DOHH2 (cell line): ENCODE measurements around the gene IGSF22.

Experiments
- EZH2phosphoT487 ChIP-seq: fragments of 200-600 bp; sonication (generic); IDR thresholded peaks from 2 replicates; pipeline ENCODE4 v1.6.1; 2017; ENCODE audit warnings: borderline replicate concordance, mild to moderate bottlenecking, antibody characterized with exemption, low read length, moderate library complexity, mixed read lengths
- TF ChIP-seq, protein P1 (sequence below): fragments of 200-600 bp; sonication (generic); IDR thresholded peaks from one replicate; pipeline ENCODE4 v1.5.1; 2014; ENCODE audit warnings: antibody characterized with exemption, mild to moderate bottlenecking, low read depth, low read length; ENCODE audit not compliant: poor library complexity, severe bottlenecking

DNA sequence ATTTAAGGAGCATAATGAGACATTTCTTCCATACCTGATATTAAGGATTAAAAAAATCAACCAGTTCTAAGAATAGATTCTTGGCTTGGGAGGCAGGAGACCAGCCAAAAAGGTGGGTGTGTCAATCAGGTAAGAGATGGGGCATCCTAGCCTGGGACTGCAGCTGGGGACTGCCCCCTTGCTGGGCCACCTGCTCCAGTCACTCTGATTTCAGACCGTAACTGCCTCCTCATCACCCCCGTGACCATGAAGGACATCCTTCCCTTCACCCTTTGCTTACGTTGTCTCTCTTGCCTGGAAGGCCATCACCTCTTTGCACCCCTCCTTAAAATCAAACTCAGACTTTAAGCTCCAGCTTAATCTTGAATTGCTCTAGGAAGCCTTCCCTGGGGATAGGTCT, 47.7 kb upstream of the IGSF22 start:
- no peak for TF ChIP-seq EZH2phosphoT487
- TF ChIP-seq, protein P1, sequence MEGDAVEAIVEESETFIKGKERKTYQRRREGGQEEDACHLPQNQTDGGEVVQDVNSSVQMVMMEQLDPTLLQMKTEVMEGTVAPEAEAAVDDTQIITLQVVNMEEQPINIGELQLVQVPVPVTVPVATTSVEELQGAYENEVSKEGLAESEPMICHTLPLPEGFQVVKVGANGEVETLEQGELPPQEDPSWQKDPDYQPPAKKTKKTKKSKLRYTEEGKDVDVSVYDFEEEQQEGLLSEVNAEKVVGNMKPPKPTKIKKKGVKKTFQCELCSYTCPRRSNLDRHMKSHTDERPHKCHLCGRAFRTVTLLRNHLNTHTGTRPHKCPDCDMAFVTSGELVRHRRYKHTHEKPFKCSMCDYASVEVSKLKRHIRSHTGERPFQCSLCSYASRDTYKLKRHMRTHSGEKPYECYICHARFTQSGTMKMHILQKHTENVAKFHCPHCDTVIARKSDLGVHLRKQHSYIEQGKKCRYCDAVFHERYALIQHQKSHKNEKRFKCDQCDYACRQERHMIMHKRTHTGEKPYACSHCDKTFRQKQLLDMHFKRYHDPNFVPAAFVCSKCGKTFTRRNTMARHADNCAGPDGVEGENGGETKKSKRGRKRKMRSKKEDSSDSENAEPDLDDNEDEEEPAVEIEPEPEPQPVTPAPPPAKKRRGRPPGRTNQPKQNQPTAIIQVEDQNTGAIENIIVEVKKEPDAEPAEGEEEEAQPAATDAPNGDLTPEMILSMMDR = no peak
